ENCODE data around the gene TSPAN17.

TSPAN17 gene

GRCh38 chr5:176624142-176624541 is 23.1 kb upstream of the TSPAN17 start:
- H3K27me3 ChIP-seq (replicated peaks; ENCODE audit: control insufficient read depth, insufficient read depth, low read length) = peaks cover 1% of the 10 kb centered on the region
- no peak for TF ChIP-seq CTCF (IDR thresholded peaks at IDR 0.05; ENCODE audit: insufficient read depth, low read length, poor library complexity, severe bottlenecking)
- H3K4me3 ChIP-seq (replicated peaks; ENCODE audit: low read depth, low read length) = no peak overlapping the region
- H3K36me3 ChIP-seq (ENCODE audit: control insufficient read depth, insufficient read depth, low read length) = no peaks in the 10 kb centered on the region
- no peak for DNase-seq (ENCODE audit: extremely low read depth, insufficient read length)

DNA sequence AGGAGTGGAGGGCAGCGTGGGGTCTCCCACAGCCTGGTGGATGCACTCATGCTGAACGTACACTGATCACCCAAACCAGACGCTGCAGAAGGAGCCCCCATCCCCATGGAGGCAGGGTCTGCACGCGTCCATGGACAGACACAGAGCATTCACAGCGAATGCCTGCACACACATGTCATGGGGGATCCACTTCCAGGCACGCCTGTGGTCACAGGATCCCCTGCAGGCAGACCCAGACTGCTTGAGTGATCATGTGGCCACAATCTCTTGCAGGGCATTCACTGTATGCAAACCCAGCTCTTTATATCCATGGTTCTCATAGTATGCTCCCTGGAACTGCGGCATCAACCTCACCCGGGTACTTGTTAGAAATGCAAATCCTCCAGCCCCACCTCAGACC is 22.3 kb upstream of the TSPAN17 start:
- no peak overlapping the region for H3K4me3 ChIP-seq (replicated peaks; ENCODE audit: low read depth, low read length)
- no peaks in the 10 kb centered on the region for H3K36me3 ChIP-seq (ENCODE audit: control insufficient read depth, insufficient read depth, low read length)
- H3K27me3 ChIP-seq (replicated peaks; ENCODE audit: control insufficient read depth, insufficient read depth, low read length) = peaks cover 1% of the 10 kb centered on the region
- TF ChIP-seq CTCF (IDR thresholded peaks at IDR 0.05; ENCODE audit: insufficient read depth, low read length, poor library complexity, severe bottlenecking) = no peak
- no peak for DNase-seq (ENCODE audit: extremely low read depth, insufficient read length)

DNA sequence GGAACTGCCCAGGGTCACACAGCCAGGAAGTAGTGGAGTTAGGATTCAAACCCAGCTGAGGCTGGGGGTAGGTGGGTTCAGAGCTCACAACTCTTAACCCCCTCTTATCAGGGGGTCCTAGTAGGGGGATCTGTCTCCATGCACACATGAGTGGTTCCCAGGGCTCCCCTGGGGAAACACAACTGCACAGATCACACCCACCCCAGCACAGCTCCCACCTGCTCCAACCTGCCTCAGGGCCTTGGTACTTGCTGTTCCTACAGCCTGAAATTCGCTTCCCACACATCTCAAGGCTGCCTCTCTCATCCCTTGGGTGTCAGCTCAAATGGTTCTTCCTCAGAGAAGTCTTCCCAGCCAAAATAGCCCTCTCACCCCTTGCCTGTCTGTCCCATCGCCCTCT is 21.8 kb upstream of the TSPAN17 start:
- DNase-seq (ENCODE audit: extremely low read depth, insufficient read length) = no peak
- H3K36me3 ChIP-seq (ENCODE audit: control insufficient read depth, insufficient read depth, low read length) = no peaks in the 10 kb centered on the region
- no peak for TF ChIP-seq CTCF (IDR thresholded peaks at IDR 0.05; ENCODE audit: insufficient read depth, low read length, poor library complexity, severe bottlenecking)
- H3K27me3 ChIP-seq (replicated peaks; ENCODE audit: control insufficient read depth, insufficient read depth, low read length) = peaks cover 1% of the 10 kb centered on the region
- no peak overlapping the region for H3K4me3 ChIP-seq (replicated peaks; ENCODE audit: low read depth, low read length)

GRCh38 chr5:176625966-176626875 is 21.1 kb upstream of the TSPAN17 start:
- no peak for TF ChIP-seq CTCF (IDR thresholded peaks at IDR 0.05; ENCODE audit: insufficient read depth, low read length, poor library complexity, severe bottlenecking)
- Histone ChIP-seq H3K4me3 (replicated peaks; ENCODE audit: low read depth, low read length) (no peak overlapping the region), H3K36me3 (ENCODE audit: control insufficient read depth, insufficient read depth, low read length) (no peaks in the 10 kb centered on the region), H3K27me3 (replicated peaks; ENCODE audit: control insufficient read depth, insufficient read depth, low read length) (peaks cover 5% of the 10 kb centered on the region)
- DNase-seq (ENCODE audit: extremely low read depth, insufficient read length) = no peak

DNA sequence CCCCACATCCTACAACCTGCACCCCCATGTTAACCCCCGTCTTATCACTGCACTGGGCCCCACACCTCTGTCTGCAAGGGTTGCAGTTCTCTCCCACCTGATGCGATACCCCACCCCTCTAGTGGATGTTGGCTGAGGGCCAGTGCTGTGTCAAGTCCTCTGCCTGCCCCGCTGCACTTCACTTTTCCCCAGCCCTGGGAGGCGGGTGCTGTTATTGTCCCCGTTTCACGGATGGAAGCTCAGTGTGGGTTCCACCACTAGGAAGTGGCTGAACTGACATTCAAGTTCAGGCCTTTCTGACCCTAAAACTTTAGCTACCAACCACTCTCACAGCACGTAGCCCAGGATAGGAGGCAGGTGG is 20.4 kb upstream of the TSPAN17 start:
- DNase-seq (ENCODE audit: extremely low read depth, insufficient read length) = no peak
- Histone ChIP-seq H3K27me3 (replicated peaks; ENCODE audit: control insufficient read depth, insufficient read depth, low read length) (peaks cover 5% of the 10 kb centered on the region), H3K4me3 (replicated peaks; ENCODE audit: low read depth, low read length) (no peak overlapping the region), H3K36me3 (ENCODE audit: control insufficient read depth, insufficient read depth, low read length) (no peaks in the 10 kb centered on the region)
- no peak for TF ChIP-seq CTCF (IDR thresholded peaks at IDR 0.05; ENCODE audit: insufficient read depth, low read length, poor library complexity, severe bottlenecking)

All from GM06990 (cell line).